HG02623 (cell line): ENCODE measurements around the gene PLBD1.

Source experiments
- ATAC-seq: cut with Tn5 transposase; IDR thresholded peaks from one replicate; pipeline ENCODE4 v1.9.1; 2021; ENCODE audit warnings: moderate library complexity; ENCODE audit not compliant: unreplicated experiment

The PLBD1 gene

GRCh38 chr12:14571779-14572178 lies 4.1 kb upstream of the PLBD1 start:
- no peak for ATAC-seq

- ATAC-seq = no peak
These were observed 2.5 kb upstream of the PLBD1 start for GRCh38 chr12:14570231-14570630.

GRCh38 chr12:14564336-14564959 lies 3.2 kb downstream of the PLBD1 start:
- no peak for ATAC-seq

GRCh38 chr12:14563046-14563445 lies 4.6 kb downstream of the PLBD1 start:
- no peak for ATAC-seq

- no peak for ATAC-seq
These were observed 5.4 kb downstream of the PLBD1 start for GRCh38 chr12:14562279-14562678.

- no peak for ATAC-seq
These were observed 5.9 kb downstream of the PLBD1 start for GRCh38 chr12:14561677-14562238.

GRCh38 chr12:14560904-14561574 lies 6.6 kb downstream of the PLBD1 start:
- no peak for ATAC-seq

GRCh38 chr12:14558473-14558959 lies 9.2 kb downstream of the PLBD1 start:
- ATAC-seq = no peak

- ATAC-seq = no peak
These were observed 9.7 kb downstream of the PLBD1 start for GRCh38 chr12:14557966-14558365.

GRCh38 chr12:14554281-14555007 lies 13.2 kb downstream of the PLBD1 start:
- no peak for ATAC-seq

GRCh38 chr12:14548609-14549008 lies 19.1 kb downstream of the PLBD1 start:
- ATAC-seq = no peak

- no peak for ATAC-seq
These were observed 20.1 kb downstream of the PLBD1 start for GRCh38 chr12:14547571-14547970.

GRCh38 chr12:14545144-14546124 lies 22.2 kb downstream of the PLBD1 start:
- no peak for ATAC-seq

- no peak for ATAC-seq
These were observed 26.8 kb downstream of the PLBD1 start for GRCh38 chr12:14540801-14541462.

GRCh38 chr12:14537088-14537487 lies 30.6 kb downstream of the PLBD1 start:
- ATAC-seq = no peak

- no peak for ATAC-seq
These were observed 35.5 kb downstream of the PLBD1 start for GRCh38 chr12:14532152-14532551.

- no peak for ATAC-seq
These were observed 41.7 kb downstream of the PLBD1 start for GRCh38 chr12:14525964-14526363.

GRCh38 chr12:14521822-14522221 lies 45.9 kb downstream of the PLBD1 start:
- ATAC-seq = no peak

GRCh38 chr12:14514946-14515345 lies 52.7 kb downstream of the PLBD1 start:
- ATAC-seq = no peak
